ENCODE data around the gene FBH1. TPM values are rescaled to one million over a fixed set of nuclear protein-coding genes. Genes with fewer than 3 reads are reported as not detected.

Gene FBH1
- total RNA-seq, 5 donors from 2014 or later (not counting 1 experiment from before 2014, with no cell fraction given): 72.8 to 95.5 (median 86.2) TPM

- CTCF ChIA-PET: no interaction called here
- peaks cover 4 to 21% of the 10 kb centered on the region in 2 donors for H3K36me3 ChIP-seq (ENCODE audit: control insufficient read depth in 2 of 2, extremely low read depth in 1 of 2, insufficient read depth in 1 of 2, low read length in 1 of 2)
- no peak overlapping the region for H3K4me3 ChIP-seq (ENCODE audit: control insufficient read depth in 1 of 2, extremely low read depth in 1 of 2, low read length in 1 of 2)
- POLR2A ChIA-PET: no interaction called here
- ATAC-seq (replicated peaks in 1 of 4) (no peak), DNase-seq (peak in 1 of 35 experiments; percentile 18)
- peaks cover 72 to 78% (median 74%) of the 10 kb centered on the region in 3 donors for H3K4me1 Mint-ChIP-seq
- H3K9me3 ChIP-seq: no peaks in the 10 kb centered on the region
- H3K27me3 ChIP-seq (replicated peaks in 1 of 2; ENCODE audit: control insufficient read depth in 2 of 2, extremely low read depth in 1 of 2, insufficient read depth in 2 of 2, low read length in 1 of 2): no peaks in the 10 kb centered on the region
- no peak overlapping the region for H3K27ac ChIP-seq (ENCODE audit: low read length)
- H3K9me3 Mint-ChIP-seq: no peaks in the 10 kb centered on the region
- peak overlapping the region; percentile 53 to 90 (median 87) for H3K4me3 Mint-ChIP-seq
- H3K4me1 ChIP-seq (ENCODE audit: control insufficient read depth in 1 of 2, extremely low read depth in 1 of 2, insufficient read depth in 2 of 2, low read length in 2 of 2): peaks cover 16 to 47% of the 10 kb centered on the region in 2 experiments
- no peaks in the 10 kb centered on the region for H3K27me3 Mint-ChIP-seq
- WGBS (ENCODE audit: insufficient coverage): 91% methylated on average over 6 of the region's 8 CpGs
- H3K36me3 Mint-ChIP-seq: peaks cover 18% of the 10 kb centered on the region
- H3K27ac Mint-ChIP-seq: peak overlapping the region in 1 of 2 donors; percentile 25
These were observed 2.0 kb downstream of the FBH1 start for GRCh38 chr10:5892007-5892406.

GRCh38 chr10:5893321-5893720 lies 3.3 kb downstream of the FBH1 start:
- peak overlapping the region in 1 of 2 donors; percentile 66 for H3K27ac Mint-ChIP-seq
- H3K4me1 Mint-ChIP-seq: peaks cover 71 to 79% (median 73%) of the 10 kb centered on the region in 3 donors
- CTCF ChIA-PET: no interaction called here

GRCh38 chr10:5894403-5894802 lies 4.4 kb downstream of the FBH1 start:
- H3K4me1 Mint-ChIP-seq: peaks cover 69 to 79% (median 70%) of the 10 kb centered on the region in 3 donors
- H3K4me3 Mint-ChIP-seq: peak overlapping the region in 1 of 3 donors; percentile 62
- Histone ChIP-seq H3K27ac (ENCODE audit: low read length) (no peak overlapping the region), H3K9me3 (no peaks in the 10 kb centered on the region), H3K27me3 (replicated peaks in 1 of 2; ENCODE audit: control insufficient read depth in 2 of 2, extremely low read depth in 1 of 2, insufficient read depth in 2 of 2, low read length in 1 of 2) (no peaks in the 10 kb centered on the region), H3K4me3 (ENCODE audit: control insufficient read depth in 1 of 2, extremely low read depth in 1 of 2, low read length in 1 of 2) (no peak overlapping the region), H3K4me1 (ENCODE audit: control insufficient read depth in 1 of 2, extremely low read depth in 1 of 2, insufficient read depth in 2 of 2, low read length in 2 of 2) (peaks cover 8 to 34% of the 10 kb centered on the region in 2 experiments), H3K36me3 (ENCODE audit: control insufficient read depth in 2 of 2, extremely low read depth in 1 of 2, insufficient read depth in 1 of 2, low read length in 1 of 2) (peaks cover 5 to 21% of the 10 kb centered on the region in 2 donors)
- H3K27me3 Mint-ChIP-seq: no peaks in the 10 kb centered on the region
- ChIA-PET CTCF (interaction anchor here in 1 of 2 donors (0.5 kb wide), 1 partner anchor 102 kb away, joined by 3 read pairs; no protein-coding TSS in a partner anchor), POLR2A (interaction anchor here in 1 of 2 donors (0.5 kb wide), 1 partner anchor 346 kb away, joined by 3 read pairs; no protein-coding TSS in a partner anchor)
- peaks cover 34% of the 10 kb centered on the region for H3K36me3 Mint-ChIP-seq
- no peak for DNase-seq
- no peak for ATAC-seq (replicated peaks in 1 of 4)
- peaks cover 0 to 3% (median 2%) of the 10 kb centered on the region in 3 donors for H3K9me3 Mint-ChIP-seq
- WGBS (ENCODE audit: insufficient coverage): 64% methylated on average over 2 of the region's 4 CpGs
- peak overlapping the region; percentile 41 to 87 for H3K27ac Mint-ChIP-seq

More at GRCh38 chr10:5893321-5893720, 3.3 kb downstream of the FBH1 start:
- Histone ChIP-seq H3K36me3 (ENCODE audit: control insufficient read depth in 2 of 2, extremely low read depth in 1 of 2, insufficient read depth in 1 of 2, low read length in 1 of 2) (peaks cover 5 to 21% of the 10 kb centered on the region in 2 donors), H3K27ac (ENCODE audit: low read length) (no peak overlapping the region), H3K4me3 (ENCODE audit: control insufficient read depth in 1 of 2, extremely low read depth in 1 of 2, low read length in 1 of 2) (no peak overlapping the region), H3K27me3 (replicated peaks in 1 of 2; ENCODE audit: control insufficient read depth in 2 of 2, extremely low read depth in 1 of 2, insufficient read depth in 2 of 2, low read length in 1 of 2) (no peaks in the 10 kb centered on the region), H3K9me3 (no peaks in the 10 kb centered on the region), H3K4me1 (ENCODE audit: control insufficient read depth in 1 of 2, extremely low read depth in 1 of 2, insufficient read depth in 2 of 2, low read length in 2 of 2) (peaks cover 12 to 40% of the 10 kb centered on the region in 2 experiments)
- DNase-seq: no peak
- no peak for ATAC-seq (replicated peaks in 1 of 4)
- WGBS (ENCODE audit: insufficient coverage): no CpG with 5 or more reads among the region's 2 CpGs
- POLR2A ChIA-PET: no interaction called here
- H3K9me3 Mint-ChIP-seq: peaks cover 0 to 3% (median 2%) of the 10 kb centered on the region in 3 donors
- H3K36me3 Mint-ChIP-seq: peaks cover 28% of the 10 kb centered on the region
- H3K4me3 Mint-ChIP-seq: no peak overlapping the region
- H3K27me3 Mint-ChIP-seq: no peaks in the 10 kb centered on the region

GRCh38 chr10:5894873-5895272 lies 4.8 kb downstream of the FBH1 start:
- Histone ChIP-seq H3K4me3 (ENCODE audit: control insufficient read depth in 1 of 2, extremely low read depth in 1 of 2, low read length in 1 of 2) (no peak overlapping the region), H3K4me1 (ENCODE audit: control insufficient read depth in 1 of 2, extremely low read depth in 1 of 2, insufficient read depth in 2 of 2, low read length in 2 of 2) (peaks cover 8 to 34% of the 10 kb centered on the region in 2 experiments), H3K27ac (ENCODE audit: low read length) (no peak overlapping the region), H3K36me3 (ENCODE audit: control insufficient read depth in 2 of 2, extremely low read depth in 1 of 2, insufficient read depth in 1 of 2, low read length in 1 of 2) (peaks cover 5 to 21% of the 10 kb centered on the region in 2 donors), H3K27me3 (replicated peaks in 1 of 2; ENCODE audit: control insufficient read depth in 2 of 2, extremely low read depth in 1 of 2, insufficient read depth in 2 of 2, low read length in 1 of 2) (no peaks in the 10 kb centered on the region), H3K9me3 (no peaks in the 10 kb centered on the region)
- Mint-ChIP-seq H3K27ac (peak overlapping the region; percentile 14 to 25), H3K4me1 (peaks cover 71 to 81% (median 71%) of the 10 kb centered on the region in 3 donors), H3K27me3 (no peaks in the 10 kb centered on the region), H3K9me3 (peaks cover 0 to 3% (median 2%) of the 10 kb centered on the region in 3 donors), H3K36me3 (peaks cover 35% of the 10 kb centered on the region), H3K4me3 (peak overlapping the region in 1 of 3 donors; percentile 68)
- POLR2A ChIA-PET: no interaction called here
- CTCF ChIA-PET: interaction anchor here in 1 of 2 donors (0.5 kb wide), 1 partner anchor 102 kb away, joined by 3 read pairs; no protein-coding TSS in a partner anchor
- DNase-seq: no peak
- WGBS (ENCODE audit: insufficient coverage): 97% methylated on average over 4 of the region's 8 CpGs
- no peak for ATAC-seq (replicated peaks in 1 of 4)

GRCh38 chr10:5895365-5895764 lies 5.3 kb downstream of the FBH1 start:
- peak overlapping the region; percentile 93 to 95 for H3K27ac Mint-ChIP-seq
- ChIA-PET CTCF (no interaction called here), POLR2A (no interaction called here)
- H3K9me3 Mint-ChIP-seq: peaks cover 0 to 3% (median 2%) of the 10 kb centered on the region in 3 donors
- peaks cover 8 to 34% of the 10 kb centered on the region in 2 experiments for H3K4me1 ChIP-seq (ENCODE audit: control insufficient read depth in 1 of 2, extremely low read depth in 1 of 2, insufficient read depth in 2 of 2, low read length in 2 of 2)
- H3K27ac ChIP-seq (ENCODE audit: low read length): peak overlapping the region; percentile 9
- H3K36me3 Mint-ChIP-seq: peaks cover 35% of the 10 kb centered on the region
- no peak for ATAC-seq (replicated peaks in 1 of 4)
- no peaks in the 10 kb centered on the region for H3K27me3 ChIP-seq (replicated peaks in 1 of 2; ENCODE audit: control insufficient read depth in 2 of 2, extremely low read depth in 1 of 2, insufficient read depth in 2 of 2, low read length in 1 of 2)
- H3K9me3 ChIP-seq: no peaks in the 10 kb centered on the region
- no peaks in the 10 kb centered on the region for H3K27me3 Mint-ChIP-seq
- peaks cover 5 to 21% of the 10 kb centered on the region in 2 donors for H3K36me3 ChIP-seq (ENCODE audit: control insufficient read depth in 2 of 2, extremely low read depth in 1 of 2, insufficient read depth in 1 of 2, low read length in 1 of 2)
- peak overlapping the region; percentile 46 to 68 (median 59) for H3K4me3 Mint-ChIP-seq
- 83% methylated on average over 1 of the region's 3 CpGs for WGBS (ENCODE audit: insufficient coverage)
- peaks cover 74 to 81% (median 75%) of the 10 kb centered on the region in 3 donors for H3K4me1 Mint-ChIP-seq
- H3K4me3 ChIP-seq (ENCODE audit: control insufficient read depth in 1 of 2, extremely low read depth in 1 of 2, low read length in 1 of 2): no peak overlapping the region
- no peak for DNase-seq

GRCh38 chr10:5895804-5896203 lies 5.8 kb downstream of the FBH1 start:
- CTCF ChIA-PET: no interaction called here
- Histone ChIP-seq H3K4me3 (ENCODE audit: control insufficient read depth in 1 of 2, extremely low read depth in 1 of 2, low read length in 1 of 2) (no peak overlapping the region), H3K36me3 (ENCODE audit: control insufficient read depth in 2 of 2, extremely low read depth in 1 of 2, insufficient read depth in 1 of 2, low read length in 1 of 2) (peaks cover 5 to 21% of the 10 kb centered on the region in 2 donors), H3K9me3 (no peaks in the 10 kb centered on the region), H3K27me3 (replicated peaks in 1 of 2; ENCODE audit: control insufficient read depth in 2 of 2, extremely low read depth in 1 of 2, insufficient read depth in 2 of 2, low read length in 1 of 2) (no peaks in the 10 kb centered on the region), H3K4me1 (ENCODE audit: control insufficient read depth in 1 of 2, extremely low read depth in 1 of 2, insufficient read depth in 2 of 2, low read length in 2 of 2) (peaks cover 7 to 29% of the 10 kb centered on the region in 2 experiments), H3K27ac (ENCODE audit: low read length) (peak overlapping the region; percentile 30)
- peak; percentile 40 to 75 (median 69) for ATAC-seq (replicated peaks in 1 of 4)
- Mint-ChIP-seq H3K27ac (peak overlapping the region; percentile 93 to 95), H3K36me3 (peaks cover 35% of the 10 kb centered on the region), H3K4me3 (peak overlapping the region; percentile 46 to 68 (median 59)), H3K27me3 (no peaks in the 10 kb centered on the region), H3K4me1 (peaks cover 71 to 78% (median 72%) of the 10 kb centered on the region in 3 donors), H3K9me3 (peaks cover 0 to 3% (median 2%) of the 10 kb centered on the region in 3 donors)
- WGBS (ENCODE audit: insufficient coverage): 58% methylated on average over 8 of the region's 9 CpGs
- peak in 7 of 35 experiments; percentile 1 to 24 (median 12) for DNase-seq
- POLR2A ChIA-PET: interaction anchor here in 1 of 2 donors (0.6 kb wide), 1 partner anchor 190 kb away, joined by 3 read pairs; no protein-coding TSS in a partner anchor
